HG02943 (cell line): ENCODE results near the gene RBBP8.

ENCODE experiments used
- ATAC-seq: cut with Tn5 transposase; IDR thresholded peaks from one replicate; pipeline ENCODE4 v1.9.1; 2021; ENCODE audit warnings: mild to moderate bottlenecking, low read depth, moderate library complexity; ENCODE audit not compliant: unreplicated experiment

RBBP8 gene

DNA sequence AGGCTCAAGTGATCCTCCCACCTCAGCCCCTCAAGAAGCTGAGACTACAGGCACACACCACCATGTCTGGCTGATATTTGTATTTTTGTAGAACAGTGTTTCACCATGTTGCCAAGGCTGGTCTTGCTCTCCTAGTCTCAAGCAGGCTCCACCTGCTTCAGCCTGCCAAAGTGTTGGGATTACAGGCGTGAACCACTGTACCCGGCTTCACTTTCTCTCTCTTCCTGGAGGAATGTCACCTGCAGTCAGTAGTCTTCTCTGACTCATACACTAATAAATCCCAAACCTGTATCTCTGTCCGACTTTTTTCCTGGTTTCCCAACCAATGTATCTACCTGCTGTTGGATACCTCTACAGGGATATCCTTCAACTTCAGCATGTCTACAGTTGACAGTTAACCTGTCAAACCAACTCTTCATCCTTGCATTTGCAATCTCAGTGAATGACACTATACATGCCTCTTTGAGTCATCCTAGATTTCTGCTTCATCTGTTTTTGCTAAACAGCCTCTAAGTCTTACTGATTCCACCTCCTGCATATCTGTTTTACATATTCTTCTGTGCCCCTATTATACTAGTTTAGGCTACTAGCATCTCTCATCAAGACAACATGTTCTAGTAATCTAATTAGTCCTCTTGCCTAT, 54.5 kb downstream of the RBBP8 start:
- ATAC-seq = no peak

DNA sequence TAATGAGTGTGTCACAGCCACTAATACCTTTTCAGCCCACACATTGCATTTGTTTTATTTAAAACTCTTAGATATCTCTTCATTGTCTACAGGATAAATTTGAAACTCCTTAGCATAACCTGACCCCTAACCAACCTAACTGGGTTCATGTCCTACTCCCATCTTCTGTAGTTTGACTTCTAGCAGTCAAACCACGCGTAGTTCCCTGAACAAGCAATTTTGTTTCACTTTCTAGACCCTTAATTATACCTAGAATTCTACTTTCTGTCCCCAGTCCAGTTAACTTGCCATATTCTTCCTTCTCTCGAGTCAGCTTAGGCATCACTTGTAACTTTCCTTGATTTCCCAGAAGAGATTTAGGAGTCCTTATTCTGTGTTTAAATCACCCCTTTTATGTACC, 55.1 kb downstream of the RBBP8 start:
- ATAC-seq = no peak

GRCh38 chr18:22998344-22998743, 65.2 kb downstream of the RBBP8 start:
- ATAC-seq = no peak

- ATAC-seq = no peak
These were observed 66.1 kb downstream of the RBBP8 start for GRCh38 chr18:22999212-22999611.

GRCh38 chr18:22999647-23000046, 66.5 kb downstream of the RBBP8 start:
- ATAC-seq = no peak

DNA sequence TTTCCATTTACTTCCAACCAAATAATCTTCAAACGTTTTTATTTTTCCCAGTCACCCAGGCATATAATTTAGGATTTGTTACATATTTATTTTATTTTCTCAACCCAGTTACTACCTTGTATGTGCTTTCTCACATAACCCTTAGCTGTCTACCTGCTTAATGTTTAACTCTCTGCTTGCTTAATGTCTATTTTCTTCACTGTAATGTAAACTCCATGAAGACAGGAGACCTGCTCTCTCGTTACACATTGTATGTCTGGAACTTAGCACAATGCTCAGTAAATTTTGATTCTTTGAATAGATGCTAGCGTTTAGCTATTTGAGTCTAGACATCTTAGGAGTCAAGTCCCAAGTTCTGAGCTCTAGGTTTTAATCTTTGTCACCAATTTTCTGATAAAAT, 70.2 kb downstream of the RBBP8 start:
- ATAC-seq = no peak

- ATAC-seq = no peak
These were observed 79.1 kb downstream of the RBBP8 start for GRCh38 chr18:23012249-23012648.

- ATAC-seq = no peak
These were observed 87.6 kb downstream of the RBBP8 start for GRCh38 chr18:23020555-23021294.

- no peak for ATAC-seq
These were observed 88.5 kb downstream of the RBBP8 start for GRCh38 chr18:23021623-23022022.

DNA sequence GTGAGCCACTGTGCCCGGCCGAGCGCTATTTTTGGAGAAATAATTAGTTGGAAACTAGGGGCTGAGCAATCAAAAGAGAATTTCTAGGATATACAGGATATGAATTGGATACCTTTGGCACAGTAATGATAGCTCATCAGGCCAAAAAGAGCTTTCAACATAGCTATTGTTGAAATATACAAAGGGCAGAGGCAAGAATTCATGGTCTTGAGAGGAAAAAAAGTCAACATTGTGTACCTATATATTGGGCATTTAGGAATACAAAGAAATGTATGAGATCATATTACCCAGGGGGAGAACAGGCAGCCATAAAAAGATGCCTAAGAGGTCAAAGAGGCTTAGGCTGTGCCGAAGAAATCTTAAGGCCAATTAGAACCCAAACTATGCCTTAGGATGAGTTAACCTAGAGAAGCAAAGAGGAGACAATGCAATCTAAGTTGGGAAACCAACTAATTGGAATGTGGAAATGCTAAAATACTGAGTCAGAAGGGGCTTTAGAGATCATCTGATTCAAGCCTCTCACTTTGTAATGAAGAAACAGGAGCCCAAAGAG, 99.0 kb downstream of the RBBP8 start:
- ATAC-seq = no peak

GRCh38 chr18:23033056-23033455, 99.9 kb downstream of the RBBP8 start:
- no peak for ATAC-seq

DNA sequence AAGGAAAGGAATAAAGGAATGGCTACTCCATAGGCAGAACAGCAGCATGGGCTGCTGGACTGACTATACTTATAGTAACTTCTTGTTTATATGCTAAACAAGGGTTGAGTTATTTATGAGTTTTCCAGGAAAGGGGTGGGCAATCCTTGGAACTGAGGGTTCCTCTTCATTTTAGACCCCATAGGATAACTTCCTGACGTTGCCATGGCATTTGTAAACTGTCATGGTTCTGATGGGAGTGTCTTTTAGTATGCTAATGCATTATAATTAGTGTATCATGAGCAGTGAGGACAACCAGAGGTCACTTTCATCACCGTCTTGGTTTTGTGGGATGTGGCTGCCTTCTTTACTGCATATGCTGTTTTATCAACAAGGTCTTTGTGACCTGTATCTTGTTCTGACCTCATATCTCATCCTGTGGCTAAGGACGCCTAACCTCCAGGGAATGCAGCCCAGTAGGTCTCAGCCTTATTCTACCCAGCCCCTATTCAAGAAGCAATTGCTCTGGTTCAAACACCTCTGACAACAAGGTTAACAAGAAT, 103.6 kb downstream of the RBBP8 start:
- no peak for ATAC-seq

- no peak for ATAC-seq
These were observed 104.5 kb downstream of the RBBP8 start for GRCh38 chr18:23037646-23038045.

GRCh38 chr18:23038712-23039111, 105.6 kb downstream of the RBBP8 start:
- no peak for ATAC-seq

DNA sequence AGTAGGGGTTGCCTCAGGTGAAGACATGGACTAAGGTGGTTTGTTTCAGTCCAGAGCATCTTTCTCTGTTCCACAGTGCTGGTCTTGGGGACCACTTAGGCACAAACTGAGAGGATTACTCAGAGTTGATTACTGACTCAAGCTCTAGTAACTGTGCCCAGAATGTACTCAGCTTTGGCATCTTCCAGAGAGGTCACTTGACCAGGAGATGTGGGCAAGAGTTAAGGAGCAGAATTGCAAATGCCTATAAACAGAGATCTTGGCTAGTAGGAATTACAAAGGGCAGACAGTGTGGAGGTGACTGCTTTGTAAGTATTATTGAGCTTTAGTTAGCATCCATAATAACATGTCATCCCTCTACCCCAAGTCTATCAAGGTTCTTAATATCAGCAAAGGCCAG, 109.0 kb downstream of the RBBP8 start:
- no peak for ATAC-seq

GRCh38 chr18:23043803-23044376, 110.8 kb downstream of the RBBP8 start:
- ATAC-seq = no peak

DNA sequence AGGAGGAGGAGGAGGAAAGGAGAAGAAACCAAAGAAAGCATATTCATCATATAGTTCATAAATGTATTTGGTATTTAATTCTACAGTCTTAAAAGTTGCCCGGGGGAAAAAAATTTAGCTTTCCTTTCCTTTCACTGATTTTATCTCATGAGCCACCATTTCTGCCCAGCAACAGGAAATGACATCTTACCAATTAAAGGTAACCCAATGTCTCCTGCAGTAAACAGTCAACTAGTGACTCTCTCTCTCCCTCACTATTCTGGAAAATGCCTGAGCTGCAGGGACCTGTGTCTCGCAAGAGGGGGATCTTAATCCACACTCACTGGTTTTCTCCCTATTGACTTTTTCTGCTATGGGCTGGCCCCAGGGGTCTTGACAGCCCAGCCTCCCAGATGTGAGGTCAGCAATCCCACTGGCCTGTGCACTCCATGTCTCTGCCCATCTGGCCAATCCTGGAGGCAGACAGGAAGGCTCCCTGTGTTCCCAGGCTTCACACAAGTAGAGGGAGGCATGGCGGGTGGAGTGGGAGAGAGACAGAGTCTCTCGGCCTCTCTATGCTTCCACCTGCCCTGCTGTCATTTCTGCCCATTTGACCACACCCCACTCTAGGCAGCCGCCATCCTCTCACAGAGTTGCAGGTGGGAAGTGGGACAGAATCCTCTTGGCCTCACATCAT, 116.7 kb downstream of the RBBP8 start:
- ATAC-seq = no peak

DNA sequence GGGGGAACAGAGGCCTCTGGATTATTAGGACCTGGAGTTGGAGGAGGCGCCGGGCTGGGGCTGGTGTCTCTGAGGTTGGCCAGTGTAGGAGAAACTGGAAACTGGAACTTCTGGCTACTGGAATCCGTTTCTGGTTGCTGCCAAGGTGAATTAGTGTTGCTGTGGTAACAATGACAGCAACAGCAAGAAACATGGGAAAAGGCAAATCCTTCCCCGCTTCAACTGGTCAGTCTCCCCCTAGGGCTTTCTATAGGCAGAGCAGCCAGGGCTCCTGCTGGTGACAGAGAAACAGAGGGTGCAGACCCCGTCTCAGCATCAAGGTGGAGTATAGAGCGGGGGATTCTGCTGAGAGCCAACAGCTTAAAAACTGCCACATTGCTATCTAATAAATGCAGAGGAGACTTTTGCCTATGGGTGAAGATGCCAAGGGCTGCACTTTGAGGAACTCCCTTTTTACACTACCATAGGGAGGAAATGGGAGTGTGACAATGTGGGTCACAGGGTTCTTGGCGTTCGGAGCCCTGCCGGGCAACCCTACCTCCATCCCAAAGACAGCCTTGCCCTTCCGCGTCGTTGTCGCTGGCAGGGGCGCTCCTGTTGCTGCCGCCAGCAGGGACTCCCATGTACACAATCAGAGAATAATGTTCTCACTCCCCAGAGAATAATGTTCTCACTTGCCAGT, 120.8 kb downstream of the RBBP8 start:
- ATAC-seq = no peak

- ATAC-seq = no peak
These were observed 121.4 kb downstream of the RBBP8 start for GRCh38 chr18:23054553-23054952.

DNA sequence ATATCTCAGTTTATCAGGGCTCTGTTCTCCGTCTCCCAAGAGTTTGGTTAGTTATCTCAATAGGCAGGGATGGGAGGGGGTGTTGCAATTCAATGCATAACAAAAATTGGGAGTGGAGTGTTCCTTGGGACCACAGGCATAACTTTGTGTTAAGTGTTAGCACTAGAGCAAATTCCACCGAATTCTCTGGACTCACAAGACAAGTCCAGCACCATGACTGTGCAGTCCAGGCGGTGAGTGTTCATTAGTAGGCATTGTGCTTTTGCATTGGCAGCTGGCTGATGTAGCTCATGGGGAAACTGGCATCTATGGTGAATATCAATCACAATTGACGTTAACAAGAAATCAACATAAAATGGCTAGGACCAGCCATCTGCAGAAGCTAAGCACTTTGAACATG, 123.2 kb downstream of the RBBP8 start:
- no peak for ATAC-seq
